Tibial nerve (tissue), 4 donors: ENCODE results near the gene RPTOR. TPM values are rescaled to one million over a fixed set of nuclear protein-coding genes. Genes with fewer than 3 reads are reported as not detected.

Experiments used
- DNase-seq, 2 donors: peaks; one replicate each; pipeline ENCODE4 v3.0.0-alpha.2; 2019; ENCODE audit warnings: low spot score in 2 of 2
- H3K27ac ChIP-seq, 4 donors: fragments of 200-600 bp; sonication (generic) in 3 of 4; one replicate each; pipeline ENCODE4 v1.5.1; 2017 to 2019; ENCODE audit warnings: mild to moderate bottlenecking in 1 of 4
- H3K27me3 ChIP-seq, 2 donors: fragments of 200-600 bp; sonication (generic) in 1 of 2; one replicate each; pipeline versions ENCODE4 v1.5.1 to v1.6.0; 2017 to 2019
- H3K36me3 ChIP-seq, 3 donors: fragments of 200-600 bp; sonication (generic); one replicate each; pipeline ENCODE4 v1.5.1; 2018 to 2019
- H3K4me1 ChIP-seq, 4 donors: fragments of 200-600 bp; sonication (generic) in 3 of 4; one replicate each; pipeline ENCODE4 v1.5.1; 2017 to 2019
- H3K4me3 ChIP-seq, 4 donors: fragments of 200-600 bp; sonication (generic) in 3 of 4; one replicate each; pipeline ENCODE4 v1.5.1; 2017 to 2019; ENCODE audit warnings: mild to moderate bottlenecking in 1 of 4, moderate library complexity in 1 of 4
- H3K9me3 ChIP-seq, 4 donors: fragments of 200-600 bp; sonication (generic) in 3 of 4; one replicate each; pipeline ENCODE4 v1.5.1; 2017 to 2019
- CTCF ChIP-seq, 5 experiments: fragments of 200-600 bp in 3 of 5; fragments of 450-650 bp in 2 of 5; sonication (generic) in 3 of 5; IDR thresholded peaks; one replicate each; pipeline ENCODE4 v1.5.1; 2016 to 2019; ENCODE audit warnings: antibody characterized with exemption in 5 of 5, mild to moderate bottlenecking in 3 of 5, moderate library complexity in 2 of 5
- EP300 ChIP-seq, 2 donors: sonication (generic); formaldehyde crosslinking; IDR thresholded peaks; one replicate each; pipeline ENCODE4 v1.6.1; 2017; ENCODE audit warnings: antibody characterized with exemption in 2 of 2, mild to moderate bottlenecking in 1 of 2
- POLR2A ChIP-seq, 2 donors: fragments of 450-650 bp; IDR thresholded peaks; one replicate each; pipeline ENCODE4 v1.6.1; 2017; ENCODE audit warnings: antibody characterized with exemption in 2 of 2, mild to moderate bottlenecking in 2 of 2, moderate library complexity in 2 of 2
- WGBS, 2 donors: methylation state at CpG; one replicate each; pipeline ENCODE4 v1.1.5; 2018; 5-methylcytosine and 5-hydroxymethylcytosine counted together
- total RNA-seq, 4 donors: library from RNA; depleted of rRNA; stranded (reverse); fragments of >200 nt; gene quantifications; one replicate each; pipeline ENCODE4 v1.1.0, GENCODE V29; 2016

RPTOR gene
- total RNA-seq, 4 donors from 2014 or later, result 34.7 to 56.4 (median 40.1) TPM

GRCh38 chr17:80640366-80641084 is 95.9 kb downstream of the RPTOR start:
- Histone ChIP-seq H3K36me3 (peaks cover 0 to 21% (median 0%) of the 10 kb centered on the region in 3 donors), H3K4me3 (no peak overlapping the region), H3K27me3 (no peaks in the 10 kb centered on the region), H3K27ac (no peak overlapping the region), H3K9me3 (peaks cover 0 to 4% (median 0%) of the 10 kb centered on the region in 4 donors), H3K4me1 (no peaks in the 10 kb centered on the region)
- TF ChIP-seq CTCF (IDR thresholded peaks at IDR 0.05) (no peak), POLR2A (IDR thresholded peaks at IDR 0.05) (no peak), EP300 (IDR thresholded peaks at IDR 0.05) (no peak)
- DNase-seq, result no peak
- 91 to 92% methylated on average over 19 of the region's 19 CpGs for WGBS, 2 donors

- no peak for DNase-seq
- WGBS, 2 donors, result 91 to 97% methylated on average over 19 of the region's 19 CpGs
- H3K27me3 ChIP-seq, result no peaks in the 10 kb centered on the region
- TF ChIP-seq EP300 (IDR thresholded peaks at IDR 0.05) (no peak), POLR2A (IDR thresholded peaks at IDR 0.05) (no peak), CTCF (IDR thresholded peaks at IDR 0.05) (no peak)
- peaks cover 0 to 4% (median 0%) of the 10 kb centered on the region in 4 donors for H3K9me3 ChIP-seq
- H3K4me1 ChIP-seq, result no peaks in the 10 kb centered on the region
- peaks cover 0 to 21% (median 0%) of the 10 kb centered on the region in 3 donors for H3K36me3 ChIP-seq
- H3K27ac ChIP-seq, result no peak overlapping the region
- no peak overlapping the region for H3K4me3 ChIP-seq
Observed at GRCh38 chr17:80643326-80644099, 98.9 kb downstream of the RPTOR start.

- Histone ChIP-seq H3K9me3 (peaks cover 0 to 4% (median 0%) of the 10 kb centered on the region in 4 donors), H3K27me3 (no peaks in the 10 kb centered on the region), H3K4me3 (no peak overlapping the region), H3K4me1 (peaks cover 0 to 7% (median 4%) of the 10 kb centered on the region in 4 donors), H3K27ac (no peak overlapping the region), H3K36me3 (peaks cover 0 to 21% (median 0%) of the 10 kb centered on the region in 3 donors)
- 94 to 96% methylated on average over 3 of the region's 3 CpGs for WGBS, 2 donors
- TF ChIP-seq CTCF (IDR thresholded peaks at IDR 0.05) (no peak), POLR2A (IDR thresholded peaks at IDR 0.05) (no peak), EP300 (IDR thresholded peaks at IDR 0.05) (no peak)
- no peak for DNase-seq
Observed at GRCh38 chr17:80644536-80644935, 99.9 kb downstream of the RPTOR start.

- no peak for DNase-seq
Observed at GRCh38 chr17:80645706-80646325, 101.2 kb downstream of the RPTOR start.

More at GRCh38 chr17:80645706-80646325, 101.2 kb downstream of the RPTOR start:
- Histone ChIP-seq H3K27me3 (no peaks in the 10 kb centered on the region), H3K9me3 (peaks cover 0 to 4% (median 0%) of the 10 kb centered on the region in 4 donors), H3K36me3 (peaks cover 0 to 17% (median 0%) of the 10 kb centered on the region in 3 donors), H3K4me1 (peaks cover 0 to 19% (median 11%) of the 10 kb centered on the region in 4 donors), H3K4me3 (no peak overlapping the region), H3K27ac (no peak overlapping the region)
- TF ChIP-seq CTCF (IDR thresholded peaks at IDR 0.05) (no peak), POLR2A (IDR thresholded peaks at IDR 0.05) (no peak), EP300 (IDR thresholded peaks at IDR 0.05) (no peak)
- WGBS, 2 donors, result 87 to 88% methylated on average over 11 of the region's 11 CpGs
